ENCODE data around the gene HLTF. TPM values are rescaled to one million over a fixed set of nuclear protein-coding genes. Genes with fewer than 3 reads are reported as not detected.

HLTF gene
- total RNA-seq, 3 donors from 2014 or later (not counting 1 experiment from before 2014, with no cell fraction given), result 15.0 to 19.0 (median 18.3) TPM

DNA sequence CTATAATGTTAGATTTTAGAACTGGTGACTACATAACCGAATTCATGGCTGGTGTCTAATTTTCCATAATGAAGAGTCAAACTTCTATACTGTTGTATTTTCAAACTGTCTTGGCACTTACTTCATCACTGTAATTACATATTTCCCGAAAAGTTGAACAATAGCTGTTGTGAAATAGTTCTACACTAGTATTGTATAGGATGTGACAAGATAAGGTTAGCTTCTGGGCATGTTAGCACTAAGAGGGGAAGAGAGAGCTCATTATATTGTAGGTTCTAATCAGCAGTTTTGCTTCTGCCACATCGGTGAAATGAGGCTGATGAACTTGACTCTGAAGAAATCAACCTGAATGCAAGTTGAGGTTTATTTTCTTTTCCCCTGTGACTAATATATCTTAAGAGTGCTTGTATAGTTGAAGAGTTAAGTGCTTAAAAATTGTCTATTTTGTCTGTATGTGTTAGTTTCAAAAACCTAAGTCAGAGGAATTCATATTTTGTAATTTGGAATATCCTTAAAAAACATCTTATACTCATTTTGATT, 86.1 kb downstream of the HLTF start:
- H3K9me3 Mint-ChIP-seq, result no peaks in the 10 kb centered on the region
- H3K4me1 Mint-ChIP-seq, result peaks cover 50 to 53% of the 10 kb centered on the region in 2 donors
- peak overlapping the region; percentile 38 for H3K4me3 Mint-ChIP-seq
- Histone ChIP-seq H3K36me3 (ENCODE audit: control insufficient read depth, insufficient read depth, low read length) (peaks cover 59% of the 10 kb centered on the region), H3K27ac (ENCODE audit: low read length) (peak overlapping the region; percentile 21), H3K4me3 (ENCODE audit: low read length) (no peak overlapping the region), H3K27me3 (ENCODE audit: control insufficient read depth, insufficient read depth, low read length) (no peaks in the 10 kb centered on the region), H3K9me3 (ENCODE audit: control insufficient read depth, insufficient read depth, low read length) (no peaks in the 10 kb centered on the region), H3K4me1 (ENCODE audit: control insufficient read depth, insufficient read depth, low read length) (peaks cover 8% of the 10 kb centered on the region)
- ATAC-seq (no peak), DNase-seq (no peak)
- 75% methylated on average over 1 of the region's 3 CpGs for WGBS (ENCODE audit: insufficient coverage)
- TF ChIP-seq, protein P1, sequence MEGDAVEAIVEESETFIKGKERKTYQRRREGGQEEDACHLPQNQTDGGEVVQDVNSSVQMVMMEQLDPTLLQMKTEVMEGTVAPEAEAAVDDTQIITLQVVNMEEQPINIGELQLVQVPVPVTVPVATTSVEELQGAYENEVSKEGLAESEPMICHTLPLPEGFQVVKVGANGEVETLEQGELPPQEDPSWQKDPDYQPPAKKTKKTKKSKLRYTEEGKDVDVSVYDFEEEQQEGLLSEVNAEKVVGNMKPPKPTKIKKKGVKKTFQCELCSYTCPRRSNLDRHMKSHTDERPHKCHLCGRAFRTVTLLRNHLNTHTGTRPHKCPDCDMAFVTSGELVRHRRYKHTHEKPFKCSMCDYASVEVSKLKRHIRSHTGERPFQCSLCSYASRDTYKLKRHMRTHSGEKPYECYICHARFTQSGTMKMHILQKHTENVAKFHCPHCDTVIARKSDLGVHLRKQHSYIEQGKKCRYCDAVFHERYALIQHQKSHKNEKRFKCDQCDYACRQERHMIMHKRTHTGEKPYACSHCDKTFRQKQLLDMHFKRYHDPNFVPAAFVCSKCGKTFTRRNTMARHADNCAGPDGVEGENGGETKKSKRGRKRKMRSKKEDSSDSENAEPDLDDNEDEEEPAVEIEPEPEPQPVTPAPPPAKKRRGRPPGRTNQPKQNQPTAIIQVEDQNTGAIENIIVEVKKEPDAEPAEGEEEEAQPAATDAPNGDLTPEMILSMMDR (IDR thresholded peaks at IDR 0.05), result no peak
- H3K27ac Mint-ChIP-seq, result peak overlapping the region; percentile 68
- no peaks in the 10 kb centered on the region for H3K27me3 Mint-ChIP-seq (ENCODE audit: low read depth in 2 of 2)
- peaks cover 24% of the 10 kb centered on the region for H3K36me3 Mint-ChIP-seq
- intact Hi-C loops (cut with micrococcal nuclease), result no loop called here

DNA sequence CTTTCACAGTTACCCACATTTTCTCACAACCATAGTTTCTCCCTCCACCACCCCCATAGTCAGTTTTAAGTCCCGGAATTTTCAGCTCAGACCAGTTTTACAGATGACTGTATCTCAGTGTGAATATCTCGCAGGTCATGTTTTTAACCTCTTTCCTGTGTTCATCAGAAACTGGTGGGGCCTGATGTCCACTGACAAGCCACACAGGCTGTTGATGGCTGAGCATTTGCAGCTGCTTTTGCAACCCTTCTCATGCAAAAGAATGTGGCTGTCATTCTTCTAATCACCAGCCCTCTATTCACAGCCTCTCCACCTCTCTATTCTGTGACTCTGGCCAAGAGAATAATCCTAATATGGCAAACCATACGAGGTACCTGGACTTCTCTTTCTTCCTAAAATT, 86.5 kb downstream of the HLTF start:
- 52% methylated on average over 2 of the region's 3 CpGs for WGBS (ENCODE audit: insufficient coverage)
- TF ChIP-seq, protein P1 (IDR thresholded peaks at IDR 0.05), result no peak
- peaks cover 24% of the 10 kb centered on the region for H3K36me3 Mint-ChIP-seq
- Histone ChIP-seq H3K36me3 (ENCODE audit: control insufficient read depth, insufficient read depth, low read length) (peaks cover 61% of the 10 kb centered on the region), H3K4me1 (ENCODE audit: control insufficient read depth, insufficient read depth, low read length) (peaks cover 8% of the 10 kb centered on the region), H3K27me3 (ENCODE audit: control insufficient read depth, insufficient read depth, low read length) (no peaks in the 10 kb centered on the region), H3K4me3 (ENCODE audit: low read length) (no peak overlapping the region), H3K27ac (ENCODE audit: low read length) (peak overlapping the region; percentile 9), H3K9me3 (ENCODE audit: control insufficient read depth, insufficient read depth, low read length) (no peaks in the 10 kb centered on the region)
- no peaks in the 10 kb centered on the region for H3K27me3 Mint-ChIP-seq (ENCODE audit: low read depth in 2 of 2)
- intact Hi-C loops (cut with micrococcal nuclease), result no loop called here
- no peaks in the 10 kb centered on the region for H3K9me3 Mint-ChIP-seq
- peak overlapping the region; percentile 38 for H3K4me3 Mint-ChIP-seq
- H3K27ac Mint-ChIP-seq, result peak overlapping the region; percentile 68
- H3K4me1 Mint-ChIP-seq, result peaks cover 50 to 53% of the 10 kb centered on the region in 2 donors
- ATAC-seq (peak; percentile 48 to 74 (median 53)), DNase-seq (no peak)

DNA sequence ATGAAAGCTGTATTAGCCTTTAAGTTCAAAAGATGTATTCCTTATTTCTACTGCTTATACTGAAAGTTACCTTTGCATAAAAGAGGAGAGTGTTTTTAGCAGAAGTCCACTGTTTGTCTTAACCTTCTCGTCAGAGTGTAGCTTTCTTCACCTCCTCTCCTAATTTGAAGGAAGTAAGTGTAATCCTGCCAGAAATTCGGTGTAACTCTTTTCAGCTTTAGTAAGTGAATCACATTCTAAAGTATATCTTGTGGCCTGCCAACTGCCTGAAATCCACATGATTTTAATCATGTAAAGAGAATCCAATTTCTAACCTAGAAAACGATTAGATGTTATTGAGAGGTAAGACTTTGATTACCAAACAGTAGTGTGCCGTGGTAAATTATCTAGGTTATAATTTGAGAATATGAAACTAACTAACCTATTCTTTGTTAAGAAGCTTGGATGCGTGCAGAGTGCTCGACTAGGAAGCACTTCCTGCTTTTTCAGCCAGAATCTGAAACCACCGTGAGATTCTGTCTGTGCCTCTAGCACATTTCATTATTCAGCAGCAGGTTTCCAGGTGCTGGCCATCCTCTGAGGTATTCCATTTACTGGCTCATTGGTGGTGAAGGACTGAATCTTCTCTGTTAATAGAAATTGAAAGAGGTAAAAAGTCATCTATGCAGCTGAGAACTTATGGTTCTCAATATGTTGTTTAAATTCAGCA, 87.5 kb downstream of the HLTF start:
- ATAC-seq (peak; percentile 28 to 63 (median 61)), DNase-seq (peak in 1 of 2 donors; percentile 52)
- Mint-ChIP-seq H3K4me3 (peak overlapping the region; percentile 35), H3K4me1 (peaks cover 50 to 54% of the 10 kb centered on the region in 2 donors), H3K9me3 (no peaks in the 10 kb centered on the region), H3K27me3 (ENCODE audit: low read depth in 2 of 2) (no peaks in the 10 kb centered on the region), H3K27ac (peak overlapping the region; percentile 68), H3K36me3 (peaks cover 24% of the 10 kb centered on the region)
- TF ChIP-seq, protein P1 (IDR thresholded peaks at IDR 0.05), result no peak
- 39% methylated on average over 6 of the region's 7 CpGs for WGBS (ENCODE audit: insufficient coverage)
- Histone ChIP-seq H3K4me3 (ENCODE audit: low read length) (no peak overlapping the region), H3K36me3 (ENCODE audit: control insufficient read depth, insufficient read depth, low read length) (peaks cover 68% of the 10 kb centered on the region), H3K27me3 (ENCODE audit: control insufficient read depth, insufficient read depth, low read length) (no peaks in the 10 kb centered on the region), H3K27ac (ENCODE audit: low read length) (peak overlapping the region; percentile 62), H3K4me1 (ENCODE audit: control insufficient read depth, insufficient read depth, low read length) (peaks cover 6% of the 10 kb centered on the region), H3K9me3 (ENCODE audit: control insufficient read depth, insufficient read depth, low read length) (no peaks in the 10 kb centered on the region)
- intact Hi-C loops (cut with micrococcal nuclease), result no loop called here
